Activated CD4-positive, alpha-beta T cell treated with anti-CD3 and anti-CD28 coated beads, Interleukin-2, Interleukin-4, amounts not matched to agents 100 ng/mL and 50 ng/mL, durations not matched to agents 16 hours and 8 hours (primary cell): ENCODE data around the gene CERS6.
"Not testable (repeated sequence)": the region's sequence is repeated elsewhere in the genome, so short reads cannot be mapped to it uniquely, and the experiment has no call there.

ENCODE experiments used
- DNase-seq: peaks from one replicate; pipeline ENCODE4 v3.0.0-alpha.2; 2020; ENCODE audit warnings: low spot score

CERS6 gene

DNA sequence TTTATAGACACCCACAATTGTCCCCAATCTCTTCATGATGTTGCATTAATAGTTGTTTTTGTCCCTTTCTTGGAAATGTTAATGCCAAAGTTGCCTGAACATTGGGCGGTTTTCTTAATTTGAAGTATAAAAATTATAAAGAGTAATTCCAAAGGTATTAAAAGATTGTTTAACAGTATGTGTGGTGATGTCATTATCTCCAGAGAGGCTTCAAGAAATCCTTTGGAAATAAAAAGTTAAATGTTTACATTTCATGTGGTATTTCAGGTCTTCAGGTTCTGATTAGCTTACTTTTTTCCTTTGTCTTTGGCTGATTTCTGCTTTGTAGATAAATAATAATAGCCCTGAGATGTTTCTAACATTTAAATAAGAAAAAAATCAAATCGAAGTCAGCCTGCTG, 317.1 kb downstream of the CERS6 start:
- no peak for DNase-seq

DNA sequence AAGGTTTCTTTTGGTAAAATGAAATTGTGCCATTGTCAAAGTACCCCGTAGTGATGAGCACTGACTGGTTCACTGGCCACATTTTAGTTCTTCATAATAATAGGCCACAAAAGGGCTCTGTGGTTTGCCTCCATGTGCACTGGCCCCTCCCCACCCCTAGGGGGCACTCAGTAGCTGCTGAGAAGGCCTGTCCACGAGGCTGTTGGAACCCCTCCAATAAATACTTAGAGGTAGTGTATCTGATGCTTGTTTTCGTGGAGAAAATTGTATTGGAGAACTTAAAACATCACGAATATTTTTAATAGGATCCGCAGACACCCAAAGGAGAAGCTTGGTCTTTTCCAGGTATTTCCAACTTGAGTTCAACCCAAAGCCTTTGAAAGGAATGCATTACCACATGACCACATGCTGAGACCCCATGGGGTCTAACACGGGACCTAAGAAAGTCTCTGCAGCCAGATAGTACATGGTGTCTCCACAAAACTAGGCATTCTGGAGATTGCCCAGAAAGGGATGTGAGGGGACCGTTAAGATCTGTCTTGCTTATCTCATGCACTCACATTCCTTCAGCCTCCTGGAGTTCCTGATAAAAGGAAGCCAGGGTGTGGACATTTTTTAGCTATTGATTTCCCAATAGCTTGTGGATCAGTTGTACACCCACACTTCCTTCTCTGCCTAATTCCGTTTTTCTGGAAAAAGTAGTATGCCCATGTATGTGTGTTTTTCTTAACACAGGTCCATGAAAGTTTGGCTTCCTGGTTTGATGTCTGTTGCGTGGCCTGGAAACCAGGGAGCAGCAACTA, 317.8 kb downstream of the CERS6 start:
- DNase-seq: peak; percentile 63

GRCh38 chr2:168775837-168776236, 319.8 kb downstream of the CERS6 start:
- DNase-seq: no peak

- no peak for DNase-seq
These were observed 324.6 kb downstream of the CERS6 start for GRCh38 chr2:168780669-168781071.

DNA sequence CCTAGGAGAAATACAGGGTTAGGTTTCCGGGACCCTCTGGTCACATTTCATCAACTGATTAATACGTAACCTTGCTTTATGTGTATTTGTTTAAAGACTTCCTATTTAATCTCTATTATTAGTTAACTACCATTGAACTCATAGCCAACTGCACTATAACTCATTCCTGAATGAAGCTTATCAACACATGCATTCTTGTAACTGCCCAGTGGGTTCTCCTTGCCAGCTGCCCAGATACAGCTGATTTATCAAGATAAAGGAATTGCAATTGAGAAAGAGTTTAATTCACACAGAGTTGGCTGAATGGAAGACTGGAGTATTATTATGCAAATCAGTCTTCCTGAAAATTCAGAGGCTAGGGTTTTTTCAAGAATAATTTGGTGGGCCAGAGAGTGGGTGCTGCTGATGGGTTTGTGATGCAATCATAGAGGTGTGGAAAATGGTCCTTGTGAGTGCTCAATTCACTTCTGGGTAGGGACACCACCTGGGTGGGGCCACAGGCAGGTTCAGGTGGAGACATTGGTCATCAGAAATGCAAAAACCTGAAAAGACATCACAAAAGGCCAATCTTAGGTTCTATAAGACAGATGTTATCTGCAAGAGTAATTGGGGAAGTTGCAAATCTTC, 325.2 kb downstream of the CERS6 start:
- DNase-seq: no peak

DNA sequence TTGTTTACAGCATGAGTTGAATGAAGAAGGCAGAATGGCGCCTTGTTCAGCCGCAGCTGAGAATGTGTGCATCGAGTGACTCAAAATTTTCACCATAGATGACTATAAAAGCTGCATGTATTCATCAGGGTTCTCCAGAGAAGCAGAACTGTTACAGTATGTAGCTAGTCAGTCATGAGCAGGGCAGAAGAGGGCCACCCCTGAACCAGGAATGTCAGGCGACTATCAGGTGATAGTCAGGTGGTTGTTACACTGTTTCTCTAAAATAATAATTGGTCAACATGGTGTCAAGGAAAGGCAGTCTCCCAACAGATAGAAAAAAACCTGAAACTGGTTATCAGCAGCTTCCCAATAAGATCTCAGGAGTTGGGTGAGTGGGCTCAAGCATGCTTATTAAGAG, 326.2 kb downstream of the CERS6 start:
- DNase-seq: no peak

- DNase-seq: no peak
These were observed 328.9 kb downstream of the CERS6 start for GRCh38 chr2:168784993-168785392.

- no peak for DNase-seq
These were observed 331.2 kb downstream of the CERS6 start for GRCh38 chr2:168787098-168787781.

DNA sequence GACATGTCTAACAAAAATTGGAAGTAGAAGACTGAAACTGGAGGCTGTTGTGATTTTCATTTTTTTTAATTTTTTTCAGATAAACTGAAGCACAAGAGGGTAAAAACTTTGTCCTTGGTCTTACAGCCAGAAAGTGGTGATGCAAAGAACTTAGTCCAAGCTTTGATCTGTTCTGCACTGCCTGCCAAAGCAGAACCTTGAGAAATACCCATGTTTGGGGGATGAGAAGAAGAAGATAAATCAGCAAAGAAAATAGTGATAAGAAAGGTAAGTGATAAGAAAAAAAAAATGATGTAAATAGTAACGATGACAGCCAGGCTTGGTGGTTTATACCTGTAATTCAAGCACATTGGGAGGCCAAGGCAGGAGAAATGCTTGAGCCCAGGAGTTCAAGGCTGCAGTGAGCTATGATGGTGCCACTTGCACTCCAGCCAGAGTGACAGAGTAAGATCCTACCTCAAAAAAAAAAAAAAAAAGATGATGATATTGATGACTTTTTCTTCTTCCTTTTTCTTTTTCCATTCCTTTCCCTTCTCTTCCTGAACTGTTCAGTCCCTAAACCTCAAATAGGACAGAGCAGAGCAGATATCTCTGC, 331.8 kb downstream of the CERS6 start:
- no peak for DNase-seq

- DNase-seq: no peak
These were observed 333.7 kb downstream of the CERS6 start for GRCh38 chr2:168789776-168790175.

DNA sequence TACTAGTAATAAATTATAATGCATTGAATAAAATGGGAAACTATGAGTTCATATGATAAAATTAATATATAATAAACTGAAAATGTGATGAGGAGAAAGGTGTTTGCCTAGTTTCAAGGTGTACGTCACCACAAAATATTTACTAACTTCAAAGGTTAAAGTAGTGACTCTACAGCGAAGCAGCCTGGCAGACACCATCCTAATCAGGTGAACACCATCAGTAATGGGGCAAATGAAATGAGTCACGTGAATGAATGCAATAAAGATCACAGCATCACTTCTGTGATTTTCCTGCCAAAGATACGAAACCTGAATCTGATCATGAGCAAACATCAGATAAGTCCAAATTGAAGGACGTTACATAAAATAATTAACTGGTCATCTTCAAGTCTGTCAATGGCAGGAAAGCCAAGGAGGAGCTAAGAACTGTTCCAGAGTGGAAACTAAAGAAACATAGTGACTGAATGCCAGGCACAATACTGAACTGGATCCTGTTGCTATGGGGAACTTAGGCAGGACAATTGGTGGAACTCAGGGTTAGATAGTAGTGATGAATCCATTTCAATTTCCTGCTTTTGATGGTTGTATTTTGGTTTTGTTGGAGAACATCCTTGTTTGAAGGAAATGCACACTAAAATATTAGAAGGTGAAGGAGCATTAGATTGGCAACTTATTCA, 334.3 kb downstream of the CERS6 start:
- DNase-seq: no peak

- not testable (repeated sequence) for DNase-seq
These were observed 335.1 kb downstream of the CERS6 start for GRCh38 chr2:168791140-168791539.

DNA sequence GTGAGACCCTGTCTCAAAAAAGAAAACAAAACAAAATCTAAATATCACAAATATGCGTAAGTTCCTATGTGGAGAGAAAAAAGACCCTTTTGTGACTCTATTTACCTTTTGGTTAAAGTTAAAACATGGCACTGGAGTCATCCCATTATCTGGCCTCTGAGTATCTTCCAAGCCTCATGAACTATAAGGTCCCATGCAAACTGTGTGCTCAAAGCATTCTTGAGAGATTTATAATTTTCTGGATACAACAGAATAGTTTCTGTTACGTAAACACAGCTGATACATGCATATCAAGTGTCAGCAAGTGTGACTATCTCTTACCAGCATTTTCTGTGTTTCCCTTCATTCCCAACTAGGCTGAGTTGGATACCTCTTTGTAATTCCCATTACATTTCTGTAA, 337.5 kb downstream of the CERS6 start:
- no peak for DNase-seq

DNA sequence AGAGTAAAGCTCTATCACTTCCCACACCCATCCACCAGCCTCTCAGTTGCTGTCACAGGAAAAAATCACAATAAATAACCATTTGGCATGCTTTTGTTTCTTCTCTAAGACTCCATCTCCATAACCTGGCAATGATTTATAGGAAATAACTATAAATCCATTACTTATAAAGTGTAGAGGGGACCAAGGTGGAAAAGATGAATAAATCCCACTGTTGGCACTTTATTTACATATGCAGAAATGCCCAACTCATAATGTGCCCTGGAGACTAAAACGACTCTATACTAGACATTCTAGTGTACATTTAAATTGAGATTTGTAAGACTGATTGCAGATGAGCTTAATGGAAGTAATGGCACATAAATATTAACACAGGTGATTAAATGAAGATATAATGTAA, 338.9 kb downstream of the CERS6 start:
- no peak for DNase-seq

- DNase-seq: no peak
These were observed 340.1 kb downstream of the CERS6 start for GRCh38 chr2:168796090-168796577.

- DNase-seq: no peak
These were observed 340.7 kb downstream of the CERS6 start for GRCh38 chr2:168796583-168797285.

DNA sequence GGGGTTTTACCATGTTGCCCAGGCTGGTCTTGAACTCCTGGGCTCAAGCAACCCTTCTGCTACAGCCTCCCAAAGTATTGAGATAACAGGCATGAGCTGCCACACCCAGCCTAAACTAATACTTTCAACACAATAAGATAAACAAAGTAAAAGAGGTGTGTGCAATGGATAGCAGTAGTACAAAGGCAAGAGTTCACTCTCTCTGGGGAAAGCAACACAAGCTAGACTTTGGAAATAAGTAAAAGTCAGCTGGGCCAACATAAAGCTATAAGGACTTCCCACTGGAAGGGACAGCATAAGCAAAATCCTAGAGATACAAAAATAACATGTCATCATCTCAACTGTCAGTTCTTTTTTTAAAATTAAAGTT, 341.2 kb downstream of the CERS6 start:
- DNase-seq: no peak

DNA sequence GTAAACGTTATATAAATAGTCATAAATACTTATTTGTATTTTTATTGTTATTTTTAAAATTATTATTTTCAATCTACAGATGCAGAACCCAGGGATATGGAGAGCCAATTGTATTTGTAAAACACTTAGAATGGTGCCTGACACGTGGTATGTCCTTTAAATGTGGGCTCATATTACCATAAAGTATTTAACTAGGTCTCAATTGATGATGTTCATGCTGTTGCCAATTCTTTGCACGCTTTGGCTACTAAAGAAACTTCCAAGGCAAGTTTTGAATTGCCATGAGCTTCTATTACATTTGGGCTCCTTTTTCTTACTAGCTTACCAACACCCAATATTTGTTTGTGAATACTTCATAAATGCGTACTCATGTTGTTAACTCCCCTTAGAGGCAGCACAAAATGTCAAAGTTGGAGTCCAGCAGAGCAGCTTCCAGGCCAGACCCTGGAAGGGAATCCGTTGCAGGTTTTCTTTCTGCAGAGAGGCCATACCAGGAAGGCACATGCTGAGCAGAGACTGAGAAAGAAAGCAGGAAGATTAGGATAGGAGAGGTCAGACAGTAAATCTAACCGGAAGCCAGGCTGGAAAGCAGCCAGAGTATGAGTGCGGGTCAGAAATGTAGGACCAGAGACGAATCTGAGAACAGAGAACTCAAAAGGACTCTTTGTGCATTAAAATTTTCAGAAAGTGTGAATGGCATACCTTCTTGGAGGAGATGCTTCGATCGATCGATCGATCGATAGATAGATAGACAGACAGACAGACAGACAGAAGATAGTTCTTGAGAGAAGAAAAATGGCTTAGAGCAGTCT, 342.2 kb downstream of the CERS6 start:
- no peak for DNase-seq

DNA sequence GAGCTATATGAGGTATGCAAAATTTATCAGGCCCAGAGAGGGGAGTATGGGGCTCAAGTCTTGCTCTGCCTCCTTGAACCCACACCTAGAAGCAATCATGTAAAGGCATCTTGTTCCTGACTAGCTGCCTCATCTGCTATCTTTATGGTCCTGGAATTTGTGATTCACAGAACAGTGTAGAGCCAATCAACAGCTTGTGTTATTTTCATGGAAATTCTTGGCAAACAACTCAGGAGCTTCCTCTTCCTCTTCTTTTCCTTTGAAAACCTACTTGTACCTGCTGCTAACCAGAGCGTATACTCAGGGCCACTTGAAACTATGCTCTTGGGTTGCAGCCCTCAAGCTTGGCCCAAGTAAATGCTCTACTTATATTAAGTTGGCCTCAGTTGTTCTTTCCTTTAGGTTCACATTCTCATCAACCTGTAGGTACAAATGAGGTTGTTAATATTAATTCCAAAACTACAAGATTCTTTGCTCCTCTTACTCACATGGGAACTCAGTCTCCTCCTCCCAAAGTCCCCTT, 342.9 kb downstream of the CERS6 start:
- no peak for DNase-seq

DNA sequence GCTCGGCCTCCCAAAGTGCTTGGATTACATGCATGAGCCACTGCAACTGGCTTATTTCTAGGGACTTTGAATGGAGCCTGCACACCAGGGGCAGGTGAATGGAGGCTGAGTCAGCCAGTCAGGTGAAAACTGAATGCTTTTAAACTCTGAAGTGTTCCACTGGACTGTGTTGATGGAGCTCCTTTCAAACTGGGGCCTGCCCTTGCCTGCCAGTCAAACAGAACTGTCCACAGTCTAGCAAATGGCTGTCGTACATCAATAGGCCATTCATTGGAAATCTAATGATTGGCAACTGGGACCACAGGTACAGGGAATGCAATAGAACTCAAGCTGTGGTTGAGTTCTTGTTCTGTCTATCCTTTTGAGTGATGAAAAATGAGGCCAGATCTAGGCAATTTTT, 345.4 kb downstream of the CERS6 start:
- no peak for DNase-seq
